Gastrocnemius medialis (tissue), 4 donors: ENCODE data around the gene TUFM. TPM values are rescaled to one million over a fixed set of nuclear protein-coding genes. Genes with fewer than 3 reads are reported as not detected.
A peak's percentile ranks its signal among the peaks of the same experiment; 100 is the strongest.

Experiments used
- ATAC-seq, 2 donors: fragments of 150-250 bp; one replicate each; pipeline ENCODE4 v1.9.1; 2016
- DNase-seq, 2 donors: peaks; one replicate each; pipeline ENCODE4 v3.0.0-alpha.2; 2019
- H3K27ac ChIP-seq, 4 donors: fragments of 200-600 bp; sonication (generic); 1 replicate in 1 of 4; 2 replicates in 3 of 4; pipeline ENCODE4 v1.5.1; 2016 to 2018; ENCODE audit warnings: mild to moderate bottlenecking in 2 of 4, moderate library complexity in 1 of 4
- H3K27me3 ChIP-seq, 3 donors: fragments of 200-600 bp; sonication (generic) in 2 of 3; 1 replicate in 1 of 3; 2 replicates in 2 of 3; pipeline versions ENCODE4 v1.5.1 to v1.6.0; 2016 to 2019; ENCODE audit warnings: mild to moderate bottlenecking in 1 of 3, moderate library complexity in 1 of 3
- H3K36me3 ChIP-seq, 2 donors: fragments of 200-600 bp; sonication (generic) in 1 of 2; one replicate each; pipeline ENCODE4 v1.5.1; 2017 to 2018
- H3K4me1 ChIP-seq, 2 donors: fragments of 200-600 bp; sonication (generic) in 1 of 2; one replicate each; pipeline ENCODE4 v1.5.1; 2016 to 2017; ENCODE audit warnings: mild to moderate bottlenecking in 2 of 2
- H3K4me3 ChIP-seq, 4 donors: fragments of 200-600 bp; sonication (generic) in 3 of 4; 1 replicate in 1 of 4; 2 replicates in 3 of 4; pipeline ENCODE4 v1.5.1; 2016 to 2019; ENCODE audit warnings: mild to moderate bottlenecking in 2 of 4
- H3K9me3 ChIP-seq, 3 donors: fragments of 200-600 bp; sonication (generic) in 2 of 3; 1 replicate in 1 of 3; 2 replicates in 2 of 3; pipeline ENCODE4 v1.5.1; 2016 to 2019
- CTCF ChIP-seq, 5 experiments: fragments of 450-650 bp in 3 of 5; fragments of 200-600 bp in 2 of 5; sonication (generic) in 2 of 5; IDR thresholded peaks in 4 of 5; conservative IDR thresholded peaks in 1 of 5; 1 replicate in 4 of 5; 2 replicates in 1 of 5; pipeline ENCODE4 v1.5.1; 2016 to 2019; ENCODE audit warnings: antibody characterized with exemption in 5 of 5, mild to moderate bottlenecking in 3 of 5, moderate library complexity in 3 of 5
- POLR2A ChIP-seq, 2 donors: fragments of 450-650 bp; IDR thresholded peaks; one replicate each; pipeline ENCODE4 v1.6.1; 2017; ENCODE audit warnings: antibody characterized with exemption in 2 of 2, mild to moderate bottlenecking in 2 of 2, moderate library complexity in 2 of 2
- in situ Hi-C, 4 donors: fragments of 200-750 bp; cut with MboI; loops; one replicate each; pipeline versions ENCODE4 v1.15.0 to v1.8.0; 2017; ENCODE audit warnings: low sequenced_read_pairs in 4 of 4
- intact Hi-C: fragments of 100-400 bp; cut with DNase I; formaldehyde crosslinking; loops from one replicate; pipeline ENCODE4 v1.15.1; 2023; ENCODE audit warnings: low total_unique reads
- total RNA-seq, 4 donors: library from RNA; depleted of rRNA; stranded (reverse); fragments of >200 nt; gene quantifications; one replicate each; pipeline versions ENCODE4 v1.1.0 to v1.2.3, GENCODE V29; 2016

The TUFM gene
- total RNA-seq, 4 donors from 2014 or later, result 140 to 196 (median 167) TPM

- DNase-seq (peak in 1 of 2 donors; percentile 46), ATAC-seq (no peak)
- peak within 1 kb of the TSS; percentile 68 to 95 (median 75) for H3K4me3 ChIP-seq
- intact Hi-C loops (loop anchor here (2.0 to 10.0 kb wide), 2 partner anchors 16 to 344 kb away; partner anchors contain the start of genes NUPR1 and SH2B1), in situ Hi-C loops (loop anchor here in 1 of 4 donors (10.0 kb wide), 1 partner anchor 66 kb away; no protein-coding TSS in a partner anchor)
- H3K27ac ChIP-seq, result peak within 1 kb of the TSS; percentile 83 to 92 (median 90)
- no peaks in the 10 kb centered on the region for H3K27me3 ChIP-seq
- H3K9me3 ChIP-seq, result no peaks in the 10 kb centered on the region
- TF ChIP-seq CTCF (IDR thresholded peaks at IDR 0.05 in 4 of 5, conservative IDR thresholded peaks at IDR 0.05 in 1 of 5) (no peak), POLR2A (IDR thresholded peaks at IDR 0.05) (peak in 1 of 2 donors; percentile 45)
- H3K36me3 ChIP-seq, result no peaks in the 10 kb centered on the region
- peaks cover 38 to 62% of the 10 kb centered on the region in 2 donors for H3K4me1 ChIP-seq
Observed at GRCh38 chr16:28878083-28878926, 32.2 kb upstream of the TUFM start, which contains the start of gene ATP2A1. TSS of gene ATP2A1 (plus strand) at chr16:28878488. CDS start at chr16:28878672, 184 bp downstream.

- Histone ChIP-seq H3K9me3 (no peaks in the 10 kb centered on the region), H3K27ac (peak overlapping the region; percentile 83 to 92 (median 90)), H3K4me3 (peak overlapping the region in 2 of 4 donors; percentile 73 to 77), H3K36me3 (peaks cover 0 to 6% of the 10 kb centered on the region in 2 donors), H3K4me1 (peaks cover 38 to 57% of the 10 kb centered on the region in 2 donors), H3K27me3 (no peaks in the 10 kb centered on the region)
- intact Hi-C loops (loop anchor here (10.0 kb wide), 1 partner anchor 343 kb away; the partner anchor contains the start of gene NUPR1), in situ Hi-C loops (loop anchor here in 1 of 4 donors (10.0 kb wide), 1 partner anchor 67 kb away; no protein-coding TSS in a partner anchor)
- no peak for TF ChIP-seq CTCF (IDR thresholded peaks at IDR 0.05 in 4 of 5, conservative IDR thresholded peaks at IDR 0.05 in 1 of 5)
- no peak for TF ChIP-seq POLR2A (IDR thresholded peaks at IDR 0.05)
- DNase-seq (peak in 1 of 2 donors; percentile 59), ATAC-seq (peak in 1 of 2 donors; percentile 24)
Observed at GRCh38 chr16:28877655-28878000, 31.5 kb upstream of the TUFM start.

GRCh38 chr16:28876973-28877654, 31.0 kb upstream of the TUFM start:
- H3K9me3 ChIP-seq, result no peaks in the 10 kb centered on the region
- DNase-seq, result peak in 1 of 2 donors; percentile 43
- H3K27me3 ChIP-seq, result no peaks in the 10 kb centered on the region
- in situ Hi-C loops, result loop anchor here in 1 of 4 donors (10.0 kb wide), 1 partner anchor 68 kb away; no protein-coding TSS in a partner anchor
- peaks cover 38 to 57% of the 10 kb centered on the region in 2 donors for H3K4me1 ChIP-seq
- peaks cover 0 to 12% of the 10 kb centered on the region in 2 donors for H3K36me3 ChIP-seq
- intact Hi-C loops, result loop anchor here (10.0 kb wide), 1 partner anchor 342 kb away; the partner anchor contains the start of gene NUPR1
- TF ChIP-seq POLR2A (IDR thresholded peaks at IDR 0.05), result no peak
- TF ChIP-seq CTCF (IDR thresholded peaks at IDR 0.05 in 4 of 5, conservative IDR thresholded peaks at IDR 0.05 in 1 of 5), result no peak
- no peak overlapping the region for H3K4me3 ChIP-seq
- no peak for ATAC-seq
- H3K27ac ChIP-seq, result peak overlapping the region; percentile 83 to 92 (median 90)

- Histone ChIP-seq H3K9me3 (no peaks in the 10 kb centered on the region), H3K27ac (peak overlapping the region; percentile 83 to 92 (median 90)), H3K36me3 (peaks cover 0 to 21% of the 10 kb centered on the region in 2 donors), H3K4me1 (peaks cover 38 to 56% of the 10 kb centered on the region in 2 donors), H3K4me3 (no peak overlapping the region), H3K27me3 (no peaks in the 10 kb centered on the region)
- DNase-seq (peak in 1 of 2 donors; percentile 53), ATAC-seq (no peak)
- TF ChIP-seq POLR2A (IDR thresholded peaks at IDR 0.05), result no peak
- no peak for TF ChIP-seq CTCF (IDR thresholded peaks at IDR 0.05 in 4 of 5, conservative IDR thresholded peaks at IDR 0.05 in 1 of 5)
- intact Hi-C loops (loop anchor here (10.0 kb wide), 1 partner anchor 341 kb away; the partner anchor contains the start of gene NUPR1), in situ Hi-C loops (loop anchor here in 1 of 4 donors (10.0 kb wide), 1 partner anchor 69 kb away; no protein-coding TSS in a partner anchor)
Observed at GRCh38 chr16:28876019-28876659, 30.0 kb upstream of the TUFM start.
